BLaER1 (cell line): ENCODE data around the gene LRRC15.

Source experiments
- H3K27ac ChIP-seq: shearing (Covaris generic); formaldehyde crosslinking; 2 replicates; pipeline ENCODE4 v1.8.1; 2022
- H3K27me3 ChIP-seq: shearing (Covaris generic); formaldehyde crosslinking; 2 replicates; pipeline ENCODE4 v1.8.1; 2022
- H3K36me3 ChIP-seq: shearing (Covaris generic); formaldehyde crosslinking; 2 replicates; pipeline ENCODE4 v1.8.1; 2022
- H3K4me1 ChIP-seq: shearing (Covaris generic); formaldehyde crosslinking; 2 replicates; pipeline ENCODE4 v1.8.1; 2022
- H3K4me2 ChIP-seq: shearing (Covaris generic); formaldehyde crosslinking; 2 replicates; pipeline ENCODE4 v1.8.1; 2022
- H3K4me3 ChIP-seq: shearing (Covaris generic); formaldehyde crosslinking; 2 replicates; pipeline ENCODE4 v1.8.1; 2022
- H3K9ac ChIP-seq: shearing (Covaris generic); formaldehyde crosslinking; 2 replicates; pipeline ENCODE4 v1.8.1; 2022
- H3K9me3 ChIP-seq: shearing (Covaris generic); formaldehyde crosslinking; 2 replicates; pipeline ENCODE4 v1.8.1; 2022
- H4K20me1 ChIP-seq: shearing (Covaris generic); formaldehyde crosslinking; 2 replicates; pipeline ENCODE4 v1.8.1; 2022
- Cebpa-rat ChIP-seq: shearing (Covaris generic); IDR thresholded peaks from 2 replicates; pipeline ENCODE4 v1.8.1; 2022

Gene LRRC15

DNA sequence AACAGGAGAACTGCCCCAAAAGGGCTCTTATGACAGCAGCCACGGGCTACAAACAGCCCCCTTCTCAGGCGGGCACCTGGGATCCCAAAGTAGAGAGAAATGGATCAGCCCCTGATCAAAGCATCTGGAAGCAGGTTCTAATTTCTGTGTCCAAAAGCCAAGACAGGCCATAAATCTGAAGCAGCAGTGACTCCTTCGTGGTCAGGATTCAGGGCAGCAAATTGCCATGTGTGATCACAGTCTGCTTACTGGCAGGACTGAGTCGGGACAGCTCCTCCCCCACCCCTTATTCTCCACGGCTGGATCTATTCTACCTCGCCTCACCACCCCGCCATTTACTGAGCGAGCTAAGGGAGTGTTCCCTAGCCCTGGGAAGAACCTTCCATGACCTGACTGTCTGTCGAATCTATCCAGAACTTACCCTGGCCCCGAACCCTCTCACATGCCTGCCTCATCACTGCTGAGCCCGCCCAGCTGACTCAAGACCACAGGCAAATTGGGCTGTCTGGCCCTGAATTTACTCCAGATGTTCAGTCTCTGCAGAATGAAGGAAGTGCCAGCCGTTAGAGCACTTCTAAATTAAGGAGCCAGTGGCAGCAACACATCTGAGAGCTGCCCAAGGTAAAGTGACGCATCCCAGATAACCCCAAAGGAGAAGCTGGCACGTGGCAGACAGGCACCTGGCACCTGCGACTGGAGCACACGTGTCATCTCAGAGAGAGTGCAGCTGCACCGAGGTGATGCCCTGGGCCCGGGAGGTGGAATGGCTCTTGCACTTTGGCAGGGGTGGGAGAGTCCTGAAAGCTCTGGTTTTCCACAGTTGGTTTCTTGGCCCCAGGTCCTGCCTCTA lies 1.3 kb downstream of the LRRC15 start:
- H3K9ac ChIP-seq: peak overlapping the region; percentile 72

DNA sequence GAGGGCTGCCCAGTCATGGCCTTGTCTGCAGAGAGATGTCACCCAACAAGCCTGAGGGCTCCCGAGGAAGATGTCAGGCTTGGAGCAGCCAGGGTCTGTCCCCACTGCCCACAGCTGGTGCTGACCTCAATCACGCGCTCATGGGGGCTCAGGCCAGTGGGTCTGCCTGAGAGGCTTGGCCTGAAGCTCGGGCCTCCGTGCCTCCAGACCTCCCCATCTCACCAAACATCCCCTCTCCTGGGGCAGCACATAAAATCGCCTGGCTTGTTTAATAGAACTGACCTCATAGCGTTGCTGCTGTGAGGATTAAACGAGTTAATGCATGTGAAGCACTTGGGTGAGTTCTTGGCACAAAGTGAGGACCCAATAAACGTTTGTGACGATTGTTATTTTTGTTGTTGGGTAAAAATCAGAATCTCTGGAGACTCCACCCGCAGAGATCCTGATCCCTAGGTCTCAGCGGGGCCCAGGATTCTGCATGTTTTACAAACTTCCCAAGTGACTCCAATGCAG lies 3.5 kb downstream of the LRRC15 start:
- no peak for TF ChIP-seq Cebpa-rat
- H3K9me3 ChIP-seq: no peaks in the 10 kb centered on the region; the same call in 1 of the 2 replicates
- peaks cover 10% of the 10 kb centered on the region; the same call in 1 of the 2 replicates for H3K27me3 ChIP-seq
- H3K4me1 ChIP-seq: peaks cover 99% of the 10 kb centered on the region
- 0 out of 2 replicates have a peak overlapping the region, but pooled peaks have one; percentile 45 for H3K9ac ChIP-seq
- peak overlapping the region; percentile 84 for H3K4me2 ChIP-seq
- no peaks in the 10 kb centered on the region for H4K20me1 ChIP-seq
- peak overlapping the region; percentile 91 for H3K27ac ChIP-seq
- no peaks in the 10 kb centered on the region; the same call in 1 of the 2 replicates for H3K36me3 ChIP-seq
- H3K4me3 ChIP-seq: no peak overlapping the region; the same call in 1 of the 2 replicates

More for the DNA sequence above, 1.3 kb downstream of the LRRC15 start:
- H3K36me3 ChIP-seq: no peaks in the 10 kb centered on the region
- peaks cover 10% of the 10 kb centered on the region; the same call in 1 of the 2 replicates for H3K27me3 ChIP-seq
- H4K20me1 ChIP-seq: no peaks in the 10 kb centered on the region
- peak overlapping the region; percentile 91 for H3K27ac ChIP-seq
- H3K4me2 ChIP-seq: peak overlapping the region; percentile 84
- no peak for TF ChIP-seq Cebpa-rat
- H3K9me3 ChIP-seq: no peaks in the 10 kb centered on the region
- H3K4me1 ChIP-seq: peaks cover 83% of the 10 kb centered on the region
- peak overlapping the region; percentile 59; the same call in 1 of the 2 replicates for H3K4me3 ChIP-seq

DNA sequence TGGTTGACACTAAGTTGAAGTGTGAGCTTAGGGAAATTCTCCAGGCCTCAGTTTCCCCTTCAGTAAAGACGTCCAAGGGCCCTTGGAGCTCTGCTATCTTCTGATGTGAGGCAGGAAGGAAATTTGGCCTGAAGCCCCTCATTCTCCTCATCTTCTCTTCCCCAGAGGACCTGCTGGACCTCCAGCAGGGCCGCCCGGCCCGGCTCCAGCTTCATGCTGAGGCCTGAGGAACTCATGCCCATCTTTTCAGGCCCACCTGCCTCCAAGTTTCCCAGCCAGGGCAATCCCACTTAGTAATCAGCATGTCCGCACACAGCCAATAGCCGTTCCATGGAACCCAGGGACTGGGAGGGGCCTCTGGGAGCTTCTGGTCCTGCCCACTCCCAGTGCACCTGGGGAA lies 4.0 kb downstream of the LRRC15 start:
- H3K27ac ChIP-seq: peak overlapping the region; percentile 91
- H3K36me3 ChIP-seq: peaks cover 3% of the 10 kb centered on the region; the same call in 1 of the 2 replicates
- no peak for TF ChIP-seq Cebpa-rat
- H3K9ac ChIP-seq: peak overlapping the region; percentile 45; the same call in 1 of the 2 replicates
- H4K20me1 ChIP-seq: no peaks in the 10 kb centered on the region
- H3K9me3 ChIP-seq: peaks cover 5% of the 10 kb centered on the region
- H3K4me2 ChIP-seq: peak overlapping the region; percentile 84
- peaks cover 10% of the 10 kb centered on the region; the same call in 1 of the 2 replicates for H3K27me3 ChIP-seq
- peaks cover 99% of the 10 kb centered on the region for H3K4me1 ChIP-seq
- H3K4me3 ChIP-seq: no peak overlapping the region; the same call in 1 of the 2 replicates

DNA sequence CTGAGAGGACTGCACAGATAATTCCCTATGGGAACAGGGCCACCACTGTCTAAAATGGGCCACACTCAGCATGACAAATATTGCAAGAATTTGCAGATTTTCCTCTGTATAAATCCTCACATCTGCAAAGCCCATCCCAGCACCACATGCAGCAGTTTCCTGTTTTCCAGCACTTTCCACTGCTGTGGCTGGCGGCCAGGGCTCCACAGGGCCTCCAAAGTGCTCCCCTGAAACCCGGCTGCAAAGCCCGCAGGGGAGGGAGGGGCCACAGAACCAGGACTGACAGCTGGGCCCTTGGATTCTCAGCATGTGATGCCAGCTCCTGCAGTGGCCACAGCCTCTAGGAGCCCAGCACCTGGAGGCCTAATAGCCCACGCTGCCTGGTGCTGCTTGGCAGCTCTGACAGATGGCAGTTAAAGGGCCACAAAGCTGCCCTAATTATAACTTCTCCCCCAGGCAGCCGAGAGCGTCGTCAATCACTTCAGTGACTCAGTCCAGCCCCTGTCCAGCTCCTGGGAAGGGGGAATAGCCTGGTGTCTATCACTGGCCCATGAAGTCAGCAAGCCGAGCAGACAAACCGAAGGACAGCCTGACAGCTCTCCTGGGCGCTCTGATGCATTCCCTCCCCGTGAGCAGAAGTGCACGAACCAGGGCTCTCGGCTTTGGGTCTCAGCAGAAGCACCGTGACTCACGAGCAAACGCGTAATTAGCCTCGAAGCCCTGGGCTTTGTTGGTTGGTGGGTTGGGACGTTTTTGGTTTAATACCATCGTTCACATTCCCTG lies 4.7 kb downstream of the LRRC15 start:
- H3K36me3 ChIP-seq: peaks cover 10% of the 10 kb centered on the region; the same call in 1 of the 2 replicates
- no peak overlapping the region for H3K4me3 ChIP-seq
- peak overlapping the region; percentile 91 for H3K27ac ChIP-seq
- peak overlapping the region; percentile 45; the same call in 1 of the 2 replicates for H3K9ac ChIP-seq
- H3K4me1 ChIP-seq: peaks cover 99% of the 10 kb centered on the region
- no peaks in the 10 kb centered on the region for H4K20me1 ChIP-seq
- no peak for TF ChIP-seq Cebpa-rat
- peaks cover 12% of the 10 kb centered on the region for H3K9me3 ChIP-seq
- peaks cover 9% of the 10 kb centered on the region; the same call in 1 of the 2 replicates for H3K27me3 ChIP-seq
- peak overlapping the region; percentile 84 for H3K4me2 ChIP-seq

DNA sequence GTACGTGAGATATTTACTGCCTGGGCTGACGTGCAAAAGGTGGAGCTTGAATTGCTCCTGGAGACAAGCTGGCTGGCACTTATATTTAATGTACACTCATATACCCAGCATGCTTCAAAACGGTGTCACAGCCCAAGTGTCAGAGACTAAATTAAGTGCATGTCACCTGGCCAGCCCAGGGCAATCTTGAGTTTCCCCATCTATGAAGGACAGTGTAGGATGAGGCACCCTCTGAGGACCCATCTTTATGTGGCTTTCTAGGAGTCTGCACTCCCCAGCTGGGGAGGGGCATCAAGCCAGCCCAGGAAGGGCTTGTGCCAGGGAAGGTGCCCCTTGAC lies 5.3 kb downstream of the LRRC15 start:
- Histone ChIP-seq H4K20me1 (no peaks in the 10 kb centered on the region), H3K9me3 (peaks cover 14% of the 10 kb centered on the region), H3K9ac (no peak overlapping the region), H3K4me2 (peak overlapping the region; percentile 84), H3K27ac (peak overlapping the region; percentile 91), H3K4me3 (no peak overlapping the region), H3K27me3 (peaks cover 3% of the 10 kb centered on the region; the same call in 1 of the 2 replicates), H3K4me1 (peaks cover 99% of the 10 kb centered on the region), H3K36me3 (peaks cover 15% of the 10 kb centered on the region; the same call in 1 of the 2 replicates)
- TF ChIP-seq Cebpa-rat: no peak

DNA sequence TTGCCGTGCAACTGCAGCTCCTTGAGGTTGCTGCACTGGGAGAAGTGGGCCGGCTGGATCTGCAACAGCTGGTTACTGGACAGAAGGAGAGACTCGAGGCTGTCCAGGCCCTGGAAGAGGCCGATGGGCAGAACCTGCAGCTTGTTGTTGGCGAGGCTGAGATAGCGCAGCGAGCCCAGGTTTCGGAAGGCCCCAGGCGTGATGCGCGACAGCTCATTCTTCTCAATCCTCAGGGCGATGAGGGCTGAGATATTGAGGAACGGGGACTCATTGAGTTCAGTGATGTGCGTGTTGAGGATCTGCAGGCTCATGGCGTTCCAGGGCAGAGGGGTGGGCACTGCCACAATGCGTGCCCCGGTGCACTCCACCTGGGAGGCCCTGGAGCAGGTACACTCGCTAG lies 9.0 kb downstream of the LRRC15 start:
- Histone ChIP-seq H3K4me1 (peaks cover 99% of the 10 kb centered on the region), H4K20me1 (no peaks in the 10 kb centered on the region), H3K36me3 (peaks cover 18% of the 10 kb centered on the region; the same call in 1 of the 2 replicates), H3K27ac (no peak overlapping the region), H3K9me3 (peaks cover 14% of the 10 kb centered on the region), H3K27me3 (no peaks in the 10 kb centered on the region), H3K4me3 (no peak overlapping the region), H3K9ac (no peak overlapping the region), H3K4me2 (peak overlapping the region; percentile 12; the same call in 1 of the 2 replicates)
- no peak for TF ChIP-seq Cebpa-rat

DNA sequence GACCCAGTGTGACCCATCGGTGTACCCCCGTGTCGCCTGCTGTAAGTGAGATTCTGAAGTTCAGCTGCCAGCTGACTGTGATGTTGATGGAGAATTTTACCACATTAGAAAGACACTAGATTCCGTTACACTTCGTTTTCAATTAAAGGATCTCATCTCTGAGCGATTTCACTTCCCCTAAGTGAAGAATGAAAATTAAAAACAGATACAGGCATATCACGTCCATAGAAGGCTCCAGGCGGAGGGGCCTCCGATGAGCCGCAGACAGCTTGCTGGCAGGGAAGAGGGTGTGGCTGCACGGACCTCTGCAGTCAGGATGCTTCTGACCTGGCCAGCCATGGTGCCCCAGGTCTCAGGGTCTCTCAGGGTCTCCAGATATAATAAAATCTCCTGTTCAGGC lies 11.9 kb downstream of the LRRC15 start:
- TF ChIP-seq Cebpa-rat: no peak

DNA sequence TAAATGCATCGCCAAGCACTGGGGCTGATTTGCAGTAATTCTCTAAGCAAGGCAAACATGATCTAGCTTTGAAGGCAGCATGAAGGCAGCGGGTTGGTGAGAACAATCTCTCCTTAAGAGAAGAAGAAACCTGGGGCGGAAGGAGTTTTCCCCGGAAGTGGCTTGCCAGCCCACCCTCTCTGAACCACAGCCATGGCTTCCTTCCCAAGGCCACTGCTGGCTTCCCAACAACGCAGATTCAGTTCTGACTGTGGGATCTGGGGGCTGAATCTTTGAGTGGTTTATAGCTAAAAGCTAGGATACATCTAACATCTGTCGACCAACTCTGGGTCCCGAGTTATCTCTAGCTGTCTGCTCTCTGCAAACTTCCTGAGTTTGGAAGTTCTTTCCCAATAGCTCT lies 14.2 kb downstream of the LRRC15 start:
- Histone ChIP-seq H3K4me1 (peaks cover 90% of the 10 kb centered on the region), H3K36me3 (peaks cover 14% of the 10 kb centered on the region; the same call in 1 of the 2 replicates), H3K4me2 (peak overlapping the region; percentile 77), H3K27me3 (no peaks in the 10 kb centered on the region), H3K9me3 (0 out of 2 replicates have a peak, but pooled peaks cover 7% of the 10 kb centered on the region), H3K9ac (no peak overlapping the region), H3K27ac (peak overlapping the region; percentile 51), H3K4me3 (no peak overlapping the region), H4K20me1 (no peaks in the 10 kb centered on the region)
- TF ChIP-seq Cebpa-rat: no peak

More for the DNA sequence above, 11.9 kb downstream of the LRRC15 start:
- H3K27me3 ChIP-seq: no peaks in the 10 kb centered on the region
- no peaks in the 10 kb centered on the region for H4K20me1 ChIP-seq
- H3K9me3 ChIP-seq: peaks cover 14% of the 10 kb centered on the region
- H3K4me2 ChIP-seq: peak overlapping the region; percentile 77
- peak overlapping the region; percentile 40; the same call in 1 of the 2 replicates for H3K9ac ChIP-seq
- peaks cover 18% of the 10 kb centered on the region; the same call in 1 of the 2 replicates for H3K36me3 ChIP-seq
- H3K4me1 ChIP-seq: peaks cover 96% of the 10 kb centered on the region
- no peak overlapping the region for H3K4me3 ChIP-seq
- H3K27ac ChIP-seq: peak overlapping the region; percentile 51

DNA sequence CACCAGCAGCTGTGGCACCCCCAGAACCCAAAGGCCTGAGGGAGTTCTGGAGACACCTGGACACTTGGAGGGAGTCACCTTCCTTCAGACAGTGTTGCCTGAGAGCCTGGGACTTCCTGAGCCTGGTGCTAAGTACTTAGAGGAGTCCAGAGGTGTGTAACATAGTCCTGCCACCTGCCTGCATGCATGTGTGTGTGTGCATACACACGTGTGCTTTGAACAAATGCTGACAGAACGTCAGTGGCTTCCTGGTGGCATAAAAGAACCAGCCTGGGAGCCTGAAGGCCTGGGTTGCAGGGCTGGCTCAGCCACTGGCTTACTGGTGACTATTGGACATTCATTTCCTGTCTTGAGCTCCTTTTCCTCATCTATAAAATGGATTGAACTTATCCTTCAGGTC lies 15.2 kb downstream of the LRRC15 start:
- H3K9ac ChIP-seq: no peak overlapping the region
- H3K27me3 ChIP-seq: no peaks in the 10 kb centered on the region
- no peak for TF ChIP-seq Cebpa-rat
- no peaks in the 10 kb centered on the region for H4K20me1 ChIP-seq
- H3K4me3 ChIP-seq: no peak overlapping the region
- H3K9me3 ChIP-seq: no peaks in the 10 kb centered on the region
- no peak overlapping the region for H3K27ac ChIP-seq
- peaks cover 3% of the 10 kb centered on the region; the same call in 1 of the 2 replicates for H3K36me3 ChIP-seq
- peaks cover 90% of the 10 kb centered on the region for H3K4me1 ChIP-seq
- peak overlapping the region; percentile 77; the same call in 1 of the 2 replicates for H3K4me2 ChIP-seq
